Lung (tissue), 12 donors: ENCODE results near the gene SLC35E4. TPM values are rescaled to one million over a fixed set of nuclear protein-coding genes. Genes with fewer than 3 reads are reported as not detected.

Experiments used
- ATAC-seq: fragments of 200-7000 bp; cut with Tn5 transposase; one replicate; pipeline ENCODE4 v1.9.1; 2020; ENCODE audit warnings: moderate number of reproducible peaks; ENCODE audit not compliant: insufficient read depth, low FRiP score
- DNase-seq, 3 donors: peaks; one replicate each; pipeline ENCODE4 v3.0.0-alpha.2; 2013 to 2017
- H3K27ac ChIP-seq, 2 donors: one replicate each; pipeline ENCODE4 v1.5.1; 2013; ENCODE audit warnings: mild to moderate bottlenecking in 2 of 2, moderate library complexity in 2 of 2, control low read depth in 1 of 2, inconsistent platforms in 1 of 2, low read depth in 1 of 2, low read length in 1 of 2
- H3K27me3 ChIP-seq, 3 donors: one replicate each; pipeline ENCODE4 v1.5.1; 2013; ENCODE audit warnings: low read length in 2 of 3; ENCODE audit not compliant: control insufficient read depth in 3 of 3, insufficient read depth in 3 of 3
- H3K36me3 ChIP-seq, 4 donors: one replicate each; pipeline ENCODE4 v1.5.1; 2013; ENCODE audit warnings: low read length in 4 of 4, mild to moderate bottlenecking in 1 of 4, moderate library complexity in 1 of 4; ENCODE audit not compliant: control insufficient read depth in 4 of 4, insufficient read depth in 4 of 4
- H3K4me1 ChIP-seq, 5 donors: one replicate each; pipeline ENCODE4 v1.5.1; 2013; ENCODE audit warnings: low read length in 5 of 5, mild to moderate bottlenecking in 2 of 5, moderate library complexity in 1 of 5; ENCODE audit not compliant: control insufficient read depth in 5 of 5, insufficient read depth in 5 of 5
- H3K4me3 ChIP-seq: one replicate; pipeline ENCODE4 v1.5.1; 2013; ENCODE audit warnings: mild to moderate bottlenecking, control low read depth, moderate library complexity
- H3K9ac ChIP-seq, 2 donors: one replicate each; pipeline ENCODE4 v1.5.1; 2013; ENCODE audit warnings: low read length in 2 of 2, control low read depth in 1 of 2; ENCODE audit not compliant: insufficient read depth in 1 of 2
- H3K9me3 ChIP-seq, 4 donors: one replicate each; pipeline ENCODE4 v1.5.1; 2013; ENCODE audit warnings: low read length in 3 of 4, mild to moderate bottlenecking in 1 of 4, moderate library complexity in 1 of 4; ENCODE audit not compliant: control insufficient read depth in 4 of 4, insufficient read depth in 3 of 4
- WGBS, 2 donors: extraction: QIAGEN DNeasy Blood & Tissue Kit; methylation state at CpG; one replicate each; pipeline ENCODE4 v1.1.7; 2013; 5-methylcytosine and 5-hydroxymethylcytosine counted together
- polyA plus RNA-seq, 2 donors: library from polyadenylated mRNA; stranded (reverse); fragments of 200-250 nt; gene quantifications; one replicate each; pipeline ENCODE4 v1.2.1, GENCODE V29; 2013
- total RNA-seq, 2 donors: library from RNA; depleted of rRNA in 1 of 2; stranded (reverse); fragments of >200 nt in 1 of 2; gene quantifications; one replicate each; pipeline ENCODE4 v1.2.1, GENCODE V29; 2014 to 2021
- TF ChIP-seq, protein P1 (sequence below): IDR thresholded peaks from 2 replicates; pipeline ENCODE4 v1.5.1; 2012; ENCODE audit warnings: mild to moderate bottlenecking; ENCODE audit errors: control extremely low read depth, extremely low read depth
- donor health status: control.
- donor health status: control.
- donor health status: Bipolar disorder and iron deficiency.
- donor health status: healthy.
- donor health status: DM: yes; HTN: yes; CAD: no.

The SLC35E4 gene
- total and polyA plus RNA-seq, 4 donors = 1.6 to 4.8 (median 3.2) TPM

DNA sequence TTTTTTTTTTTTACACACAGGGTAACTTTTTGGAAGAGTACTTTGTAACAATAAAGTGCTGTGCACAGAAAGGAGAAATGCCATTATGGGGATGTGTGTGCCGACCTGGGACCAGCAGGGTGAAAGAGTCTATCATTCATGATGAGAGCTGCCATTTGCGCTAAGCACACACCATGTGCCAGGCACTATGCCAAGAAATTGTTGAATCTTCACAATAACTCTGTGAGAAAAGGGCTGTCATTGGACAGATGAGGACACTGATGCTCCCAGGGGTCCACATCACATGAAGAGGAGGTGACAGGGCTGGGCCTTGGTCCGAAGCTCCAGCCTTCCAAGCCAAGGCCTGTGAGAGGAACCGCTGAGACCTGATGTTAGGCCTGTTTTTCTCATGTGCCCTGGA, 26.5 kb downstream of the SLC35E4 start:
- Histone ChIP-seq H3K36me3 (peaks cover 0 to 15% (median 5%) of the 10 kb centered on the region in 4 donors), H3K27me3 (no peaks in the 10 kb centered on the region), H3K27ac (no peak overlapping the region), H3K4me3 (no peak overlapping the region), H3K9ac (no peak overlapping the region), H3K4me1 (peaks cover 0 to 5% (median 0%) of the 10 kb centered on the region in 5 donors), H3K9me3 (no peaks in the 10 kb centered on the region)
- ATAC-seq (no peak), DNase-seq (no peak)
- TF ChIP-seq, protein P1, sequence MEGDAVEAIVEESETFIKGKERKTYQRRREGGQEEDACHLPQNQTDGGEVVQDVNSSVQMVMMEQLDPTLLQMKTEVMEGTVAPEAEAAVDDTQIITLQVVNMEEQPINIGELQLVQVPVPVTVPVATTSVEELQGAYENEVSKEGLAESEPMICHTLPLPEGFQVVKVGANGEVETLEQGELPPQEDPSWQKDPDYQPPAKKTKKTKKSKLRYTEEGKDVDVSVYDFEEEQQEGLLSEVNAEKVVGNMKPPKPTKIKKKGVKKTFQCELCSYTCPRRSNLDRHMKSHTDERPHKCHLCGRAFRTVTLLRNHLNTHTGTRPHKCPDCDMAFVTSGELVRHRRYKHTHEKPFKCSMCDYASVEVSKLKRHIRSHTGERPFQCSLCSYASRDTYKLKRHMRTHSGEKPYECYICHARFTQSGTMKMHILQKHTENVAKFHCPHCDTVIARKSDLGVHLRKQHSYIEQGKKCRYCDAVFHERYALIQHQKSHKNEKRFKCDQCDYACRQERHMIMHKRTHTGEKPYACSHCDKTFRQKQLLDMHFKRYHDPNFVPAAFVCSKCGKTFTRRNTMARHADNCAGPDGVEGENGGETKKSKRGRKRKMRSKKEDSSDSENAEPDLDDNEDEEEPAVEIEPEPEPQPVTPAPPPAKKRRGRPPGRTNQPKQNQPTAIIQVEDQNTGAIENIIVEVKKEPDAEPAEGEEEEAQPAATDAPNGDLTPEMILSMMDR = no peak
- 90 to 94% methylated on average over 4 of the region's 4 CpGs for WGBS, 2 donors

DNA sequence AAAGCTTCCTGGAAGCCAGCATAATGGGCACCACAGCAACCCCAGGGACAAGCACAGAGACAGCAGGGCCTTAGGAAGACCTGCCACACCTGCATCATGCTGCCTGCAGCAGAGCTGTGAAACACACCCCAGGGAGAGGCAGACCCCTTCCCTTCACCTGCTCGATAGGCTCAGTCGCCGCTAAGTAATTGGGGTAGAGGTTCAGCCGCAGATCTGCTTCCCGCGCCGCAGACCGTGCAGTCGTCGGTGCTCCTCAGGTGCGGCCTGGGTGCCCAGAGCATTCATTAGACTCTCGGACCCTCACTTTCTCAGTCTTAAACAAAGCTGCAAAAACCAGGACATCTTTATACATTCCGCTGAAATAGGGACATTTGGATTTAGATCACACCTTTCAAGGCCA, 29.2 kb downstream of the SLC35E4 start:
- H3K36me3 ChIP-seq = peaks cover 0 to 15% (median 5%) of the 10 kb centered on the region in 4 donors
- TF ChIP-seq, protein P1 = no peak
- no peaks in the 10 kb centered on the region for H3K27me3 ChIP-seq
- 98% methylated on average over 13 of the region's 13 CpGs for WGBS, 2 donors
- H3K4me3 ChIP-seq = no peak overlapping the region
- no peak overlapping the region for H3K27ac ChIP-seq
- ATAC-seq (no peak), DNase-seq (no peak)
- H3K9ac ChIP-seq = no peak overlapping the region
- no peaks in the 10 kb centered on the region for H3K9me3 ChIP-seq
- peaks cover 0 to 17% (median 5%) of the 10 kb centered on the region in 5 donors for H3K4me1 ChIP-seq

DNA sequence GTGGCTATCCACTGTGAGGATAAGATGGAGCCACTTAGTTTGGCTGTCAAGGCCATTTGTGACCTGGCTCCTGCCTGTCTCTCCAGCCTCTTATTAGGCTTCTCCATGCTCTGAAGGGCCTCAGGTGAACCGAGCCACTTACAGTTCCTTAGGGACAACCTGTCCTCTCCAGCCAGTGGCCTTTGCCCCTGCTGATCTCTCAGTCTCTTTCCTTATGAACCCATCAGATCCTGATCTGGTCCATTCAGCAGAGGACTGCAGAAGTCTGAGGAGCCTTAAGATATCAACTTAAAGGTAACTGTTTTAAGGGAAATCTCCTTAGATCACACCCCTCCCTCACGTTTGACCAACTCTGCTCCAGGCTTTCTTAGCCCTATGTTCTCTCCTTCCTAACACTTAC, 29.7 kb downstream of the SLC35E4 start:
- no peak overlapping the region for H3K9ac ChIP-seq
- TF ChIP-seq, protein P1 = no peak
- DNase-seq = no peak
- no peaks in the 10 kb centered on the region for H3K9me3 ChIP-seq
- peaks cover 0 to 17% (median 5%) of the 10 kb centered on the region in 5 donors for H3K4me1 ChIP-seq
- no peak overlapping the region for H3K27ac ChIP-seq
- H3K36me3 ChIP-seq = peaks cover 0 to 15% (median 5%) of the 10 kb centered on the region in 4 donors
- no peak overlapping the region for H3K4me3 ChIP-seq
- 74 to 92% methylated on average over 2 of the region's 2 CpGs for whole genome bisulfite sequencing, 2 donors
- no peaks in the 10 kb centered on the region for H3K27me3 ChIP-seq
- ATAC-seq = no peak

DNA sequence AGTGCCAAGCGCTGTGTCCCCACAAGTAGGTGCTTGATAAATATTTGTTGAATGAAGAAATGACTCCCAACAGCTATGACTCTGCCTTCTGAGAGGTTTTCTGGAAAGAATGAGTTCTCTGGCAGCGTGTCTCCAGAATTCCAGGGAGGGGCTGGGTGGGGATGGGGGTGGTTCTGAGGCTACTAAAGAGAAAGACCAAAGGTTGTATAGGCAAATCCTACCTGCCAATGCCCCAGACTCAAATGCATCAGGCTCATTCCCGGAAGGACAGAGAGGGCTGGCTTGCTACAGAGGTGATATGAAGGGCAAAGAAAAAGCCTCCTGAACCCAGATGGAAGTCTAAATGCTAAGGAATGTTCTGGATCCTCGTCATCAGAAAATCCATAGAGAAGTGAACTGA, 30.2 kb downstream of the SLC35E4 start:
- no peak overlapping the region for H3K27ac ChIP-seq
- H3K36me3 ChIP-seq = peaks cover 0 to 15% (median 5%) of the 10 kb centered on the region in 4 donors
- no peak overlapping the region for H3K4me3 ChIP-seq
- DNase-seq (no peak), ATAC-seq (no peak)
- 84 to 90% methylated on average over 4 of the region's 4 CpGs for WGBS, 2 donors
- H3K4me1 ChIP-seq = peaks cover 0 to 17% (median 5%) of the 10 kb centered on the region in 5 donors
- TF ChIP-seq, protein P1 = no peak
- H3K9me3 ChIP-seq = no peaks in the 10 kb centered on the region
- no peaks in the 10 kb centered on the region for H3K27me3 ChIP-seq
- H3K9ac ChIP-seq = no peak overlapping the region
